Left forelimb (tissue), 1 donor: ENCODE results near the gene PRKAR1B.

Experiments used
- DNase-seq: peaks from one replicate; pipeline ENCODE4 v3.0.0-alpha.2; 2018; ENCODE audit warnings: low spot score

The PRKAR1B gene

DNA sequence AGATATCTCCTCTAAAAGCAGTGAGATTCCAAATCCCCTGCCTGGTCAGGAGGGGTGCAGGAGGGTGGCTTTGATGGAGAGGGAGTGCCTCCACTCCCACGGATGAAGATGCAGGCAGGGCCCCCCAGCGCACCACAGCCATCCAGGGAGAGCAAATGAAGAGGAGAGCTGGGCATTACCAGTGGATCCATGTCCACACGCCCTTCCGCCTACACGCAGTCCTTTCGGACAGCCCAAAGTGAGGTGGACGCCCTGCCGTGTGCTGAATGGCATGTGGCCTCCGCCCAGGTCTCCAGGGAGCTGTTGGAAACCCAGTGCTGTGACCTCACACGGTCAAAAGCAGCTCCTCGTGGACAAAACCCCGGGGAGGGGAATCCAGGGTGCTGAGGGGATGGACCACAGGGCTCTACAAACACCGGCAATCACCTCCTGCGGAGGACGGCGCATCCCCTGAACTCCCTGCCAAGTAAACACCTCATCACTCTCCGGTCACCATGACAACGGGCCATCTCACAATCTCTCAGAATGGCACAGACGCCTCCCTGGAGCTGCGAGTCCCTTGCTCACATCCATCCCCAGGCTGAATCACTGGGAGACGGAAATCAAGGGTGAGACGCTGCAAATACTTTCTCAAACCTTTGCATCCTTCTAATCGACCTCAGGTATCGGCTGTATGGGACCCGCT, 35.6 kb downstream of the PRKAR1B start:
- DNase-seq, result peak; percentile 55

DNA sequence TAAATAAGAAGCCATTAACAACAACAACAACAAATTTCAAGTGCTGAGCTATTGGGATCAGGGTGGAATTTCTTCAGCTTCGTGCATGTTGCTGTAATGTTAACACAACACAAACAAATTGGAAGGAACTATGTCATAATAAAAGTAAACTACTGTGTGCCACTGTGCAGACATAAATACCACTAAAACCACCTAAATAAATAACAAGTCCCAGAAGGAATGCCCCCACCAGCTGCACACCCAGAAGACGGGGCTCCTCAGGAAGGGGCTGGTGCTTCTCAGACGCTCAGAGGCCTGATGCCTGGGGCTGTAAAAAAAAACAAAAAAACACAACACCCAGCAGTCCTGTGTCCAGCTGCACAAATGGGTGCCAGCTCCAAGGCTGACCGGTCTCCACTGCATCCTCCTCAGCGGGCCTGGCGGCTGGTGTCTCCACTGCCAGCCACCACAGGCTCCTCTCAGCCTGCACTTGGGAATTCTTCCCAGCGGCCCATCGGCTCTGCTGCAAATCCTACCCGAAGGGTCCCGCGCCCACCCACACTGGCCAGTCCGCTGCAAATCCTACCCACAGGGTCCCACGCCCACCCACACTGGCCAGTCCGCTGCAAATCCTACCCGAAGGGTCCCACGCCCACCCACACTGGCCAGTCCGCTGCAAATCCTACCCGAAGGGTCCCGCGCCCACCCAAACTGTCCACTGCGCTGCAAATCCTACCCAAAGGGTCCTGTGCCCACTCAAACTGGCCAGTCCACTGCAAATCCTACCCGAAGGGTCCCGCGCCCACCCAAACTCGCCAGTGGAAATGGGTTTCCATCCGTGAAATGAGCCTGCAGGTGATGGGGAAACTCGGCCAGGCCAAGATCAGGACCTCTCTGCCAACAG, 36.4 kb downstream of the PRKAR1B start:
- peak; percentile 49 for DNase-seq

- no peak for DNase-seq
Measured at GRCh38 chr7:685540-685939, 41.5 kb downstream of the PRKAR1B start.

DNA sequence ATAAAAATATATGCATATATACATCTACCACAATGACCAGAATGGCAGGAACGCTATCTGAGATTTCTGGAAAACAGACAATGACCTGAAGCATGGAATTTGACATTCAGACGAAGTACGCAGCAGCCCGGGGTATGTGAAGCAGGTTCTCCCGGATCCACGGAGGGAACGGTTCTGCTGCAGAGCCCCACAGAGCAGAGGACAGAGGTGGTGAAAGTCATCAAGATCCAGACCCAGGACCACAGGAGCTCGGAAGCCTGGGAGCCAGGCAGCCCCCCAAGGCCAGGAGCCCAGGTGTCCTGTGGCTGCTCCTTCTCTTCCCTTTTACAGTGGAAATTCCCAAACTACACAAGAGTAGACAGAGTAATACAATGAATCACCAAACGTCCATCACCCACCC, 42.7 kb downstream of the PRKAR1B start:
- DNase-seq, result peak; percentile 44

DNA sequence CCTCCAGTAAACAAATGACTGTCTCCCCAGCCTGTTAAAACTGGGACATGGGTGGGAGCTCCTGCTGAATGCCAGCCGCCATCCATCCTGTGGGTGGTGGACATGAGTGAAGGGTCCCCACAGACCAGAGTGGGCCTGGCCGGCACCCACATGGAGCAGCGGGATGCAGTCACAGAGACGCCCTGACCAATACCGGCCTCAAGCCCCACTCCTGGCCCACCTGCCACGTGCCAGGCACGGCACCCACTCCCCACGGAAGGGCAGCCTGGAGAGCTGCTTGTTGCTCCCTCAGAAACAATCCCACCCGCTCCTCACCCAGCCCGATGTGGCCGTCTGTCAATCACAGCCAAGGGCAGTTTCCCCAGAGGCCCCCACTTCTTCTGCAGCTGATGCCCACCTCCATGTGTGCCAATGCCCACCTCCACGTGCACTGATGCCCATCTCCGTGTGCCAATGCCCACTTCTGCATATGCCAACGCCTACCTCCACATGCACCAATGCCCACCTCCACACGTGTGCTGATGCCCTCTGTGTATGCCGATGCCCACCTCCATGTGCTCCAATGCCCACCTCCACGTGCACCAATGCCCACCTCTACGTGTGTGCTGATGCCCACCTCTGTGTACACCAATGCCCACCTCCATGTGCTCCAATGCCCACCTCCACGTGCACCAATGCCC, 43.4 kb downstream of the PRKAR1B start:
- peak; percentile 58 for DNase-seq

GRCh38 chr7:682810-683209, 44.3 kb downstream of the PRKAR1B start:
- DNase-seq, result no peak

DNA sequence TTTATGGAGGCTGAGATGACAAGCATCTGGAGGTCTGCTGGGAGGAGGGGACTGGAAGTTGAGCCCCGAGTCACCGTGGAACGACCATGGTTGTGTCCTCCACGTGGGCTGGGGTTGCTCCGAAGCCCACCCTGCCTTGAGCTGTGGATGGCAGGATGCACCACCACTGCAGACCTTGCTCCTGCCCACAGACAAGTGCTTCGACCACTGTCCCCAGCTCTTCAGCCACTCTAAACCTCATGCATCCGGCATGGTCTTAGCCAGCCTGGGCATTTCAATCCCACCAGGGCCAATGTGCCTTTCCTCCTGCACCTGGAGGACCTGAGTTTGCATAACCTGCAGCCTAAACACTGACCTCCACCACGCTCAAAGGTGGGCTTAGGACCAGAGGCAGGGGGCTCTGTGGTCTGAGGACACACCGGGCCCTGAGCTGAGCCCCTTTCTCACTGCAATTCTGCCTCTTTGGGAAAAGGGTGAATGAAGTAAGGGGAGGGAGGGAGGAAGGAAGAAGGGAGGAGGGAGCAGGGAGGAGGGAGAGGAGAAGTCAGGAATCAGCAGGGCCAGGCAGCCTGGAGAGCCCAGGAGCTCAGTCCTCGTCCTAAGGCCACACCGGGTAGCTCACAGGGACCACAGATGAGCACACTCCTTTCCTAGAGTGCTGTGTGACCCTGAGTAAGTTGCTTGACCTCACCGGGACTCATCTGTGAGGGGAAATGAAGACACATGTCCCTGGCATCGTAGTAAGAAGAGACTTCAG, 45.4 kb downstream of the PRKAR1B start:
- DNase-seq, result peak; percentile 45

DNA sequence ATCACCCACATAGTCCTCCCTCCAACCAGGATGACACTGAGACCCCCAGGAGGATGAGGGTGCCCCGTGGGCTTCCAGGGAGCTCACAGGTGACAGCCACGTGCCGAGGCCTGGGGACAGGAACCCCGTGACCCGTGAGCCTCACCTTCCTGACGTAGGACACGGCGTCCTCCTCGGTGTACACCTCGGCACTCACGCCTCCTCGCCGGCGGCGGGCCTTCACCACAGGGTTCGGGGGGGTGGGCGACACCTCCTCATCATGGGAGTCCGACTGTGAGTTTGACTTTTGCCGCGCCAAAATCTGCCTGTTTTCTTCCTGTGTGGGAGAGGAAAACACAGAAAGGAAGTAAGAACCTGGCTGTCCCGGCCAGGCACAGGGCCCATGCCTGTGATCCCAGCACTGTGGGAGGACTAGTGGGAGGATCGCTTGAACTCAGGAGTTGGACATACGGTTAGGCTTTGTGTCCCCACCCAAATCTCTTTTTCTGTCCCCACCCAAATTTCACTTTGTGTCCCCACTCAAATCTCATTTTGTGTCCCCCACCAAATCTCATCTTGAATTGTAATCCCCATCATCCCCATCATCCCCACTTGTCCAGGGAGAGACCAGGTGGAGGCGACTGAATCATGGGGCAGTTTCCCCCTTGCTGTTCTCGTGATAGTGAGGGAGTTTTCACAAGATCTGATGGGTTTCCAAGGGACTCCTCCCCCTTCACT, 46.5 kb downstream of the PRKAR1B start:
- peak; percentile 48 for DNase-seq

DNA sequence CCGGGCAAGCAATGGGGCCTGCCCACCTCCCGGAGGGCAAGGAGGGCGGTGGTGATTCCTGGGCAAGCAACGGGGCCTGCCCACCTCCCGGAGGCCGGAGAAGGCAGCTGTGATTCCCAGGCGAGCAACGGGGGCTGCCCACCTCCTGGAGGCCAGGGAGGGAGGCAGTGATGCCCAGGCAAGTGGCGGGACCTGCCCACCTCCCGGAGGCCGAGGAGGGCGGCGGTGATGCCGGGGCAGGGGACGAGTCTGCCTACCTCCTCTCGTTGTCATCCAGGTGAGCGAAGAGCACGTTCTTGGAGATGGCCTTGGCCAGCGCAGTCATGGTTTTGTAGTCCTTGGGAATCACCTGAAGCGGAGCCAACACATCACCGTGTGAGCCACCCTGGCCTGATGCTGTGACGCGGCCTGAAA, 50.1 kb downstream of the PRKAR1B start:
- peak; percentile 20 for DNase-seq

DNA sequence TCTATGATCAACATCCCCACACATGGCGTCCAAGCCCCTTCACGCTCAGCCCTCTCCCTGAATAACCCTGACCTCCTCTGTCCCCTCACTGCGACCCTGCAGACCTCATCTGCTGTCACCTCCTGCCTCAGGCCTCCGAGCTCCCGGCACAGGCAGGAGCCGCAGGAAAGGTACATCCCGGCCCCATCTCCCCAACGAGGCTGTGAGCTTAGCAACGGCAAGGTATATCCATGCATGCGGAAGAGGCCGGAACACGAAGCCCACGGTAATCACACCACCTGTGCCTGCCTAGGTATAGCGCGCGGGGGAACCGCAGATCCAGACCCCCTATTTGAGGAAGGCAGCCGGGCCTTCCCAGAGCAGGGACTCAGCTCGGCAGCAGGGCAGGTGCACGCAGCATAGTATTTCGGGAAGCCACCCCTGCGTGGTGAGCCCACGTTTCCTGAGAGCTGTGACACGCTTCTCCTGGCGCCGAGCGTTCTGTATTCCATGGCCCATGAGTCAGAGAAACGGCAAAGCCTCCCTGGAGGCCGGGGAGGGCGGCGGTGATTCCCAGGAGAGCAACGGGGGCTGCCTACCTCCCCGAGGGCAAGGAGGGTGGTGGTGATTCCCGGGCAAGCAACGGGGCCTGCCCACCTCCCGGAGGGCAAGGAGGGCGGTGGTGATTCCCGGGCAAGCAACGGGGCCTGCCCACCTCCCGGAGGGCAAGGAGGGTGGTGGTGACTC, 50.7 kb downstream of the PRKAR1B start:
- no peak for DNase-seq

- no peak for DNase-seq
Measured at GRCh38 chr7:674454-675410, 52.3 kb downstream of the PRKAR1B start.

- no peak for DNase-seq
Measured at GRCh38 chr7:673681-674453, 53.2 kb downstream of the PRKAR1B start.

- no peak for DNase-seq
Measured at GRCh38 chr7:672891-673290, 54.2 kb downstream of the PRKAR1B start.

DNA sequence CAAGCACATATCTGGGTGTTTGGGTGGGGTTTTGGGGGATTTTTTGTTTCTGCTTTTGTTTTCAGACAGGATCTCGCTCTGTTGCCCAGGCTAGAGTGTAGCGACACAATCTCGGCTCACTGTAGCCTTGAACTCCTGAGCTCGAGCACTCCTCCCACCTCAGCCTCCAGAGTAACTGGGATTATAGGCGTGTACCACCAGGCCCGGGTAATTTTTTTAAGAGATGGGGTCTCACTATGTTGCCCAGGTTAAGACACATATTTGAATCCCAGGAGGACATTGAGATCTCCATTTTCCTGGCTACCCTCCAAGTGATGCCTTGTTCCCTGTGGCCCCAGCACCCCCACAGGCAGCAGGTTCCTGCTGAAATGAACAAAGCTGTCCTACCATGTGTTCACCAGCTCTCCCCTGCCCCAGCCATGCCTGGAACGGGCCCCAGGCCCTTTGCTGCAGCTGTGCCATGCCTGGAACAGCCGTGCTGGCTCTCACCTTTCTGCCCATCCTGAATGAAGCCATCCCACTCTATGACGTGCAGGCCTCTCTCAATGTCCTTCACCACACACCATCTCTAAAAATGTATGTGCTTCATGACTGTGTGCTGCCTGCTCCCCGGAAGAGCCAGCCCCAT, 55.6 kb downstream of the PRKAR1B start:
- DNase-seq, result no peak

- no peak for DNase-seq
Measured at GRCh38 chr7:670501-671390, 56.3 kb downstream of the PRKAR1B start.

- no peak for DNase-seq
Measured at GRCh38 chr7:668958-669357, 58.1 kb downstream of the PRKAR1B start.
